GM18511 (cell line): Measurements from ENCODE around the gene SPOCK1.
A peak's percentile ranks its signal among the peaks of the same experiment; 100 is the strongest.
"Not testable (repeated sequence)": the region's sequence is repeated elsewhere in the genome, so short reads cannot be mapped to it uniquely, and the experiment has no call there.

Source experiments
- ATAC-seq: cut with Tn5 transposase; IDR thresholded peaks from one replicate; pipeline ENCODE4 v1.9.1; 2021; ENCODE audit warnings: mild to moderate bottlenecking, moderate library complexity; ENCODE audit not compliant: unreplicated experiment

SPOCK1 gene

DNA sequence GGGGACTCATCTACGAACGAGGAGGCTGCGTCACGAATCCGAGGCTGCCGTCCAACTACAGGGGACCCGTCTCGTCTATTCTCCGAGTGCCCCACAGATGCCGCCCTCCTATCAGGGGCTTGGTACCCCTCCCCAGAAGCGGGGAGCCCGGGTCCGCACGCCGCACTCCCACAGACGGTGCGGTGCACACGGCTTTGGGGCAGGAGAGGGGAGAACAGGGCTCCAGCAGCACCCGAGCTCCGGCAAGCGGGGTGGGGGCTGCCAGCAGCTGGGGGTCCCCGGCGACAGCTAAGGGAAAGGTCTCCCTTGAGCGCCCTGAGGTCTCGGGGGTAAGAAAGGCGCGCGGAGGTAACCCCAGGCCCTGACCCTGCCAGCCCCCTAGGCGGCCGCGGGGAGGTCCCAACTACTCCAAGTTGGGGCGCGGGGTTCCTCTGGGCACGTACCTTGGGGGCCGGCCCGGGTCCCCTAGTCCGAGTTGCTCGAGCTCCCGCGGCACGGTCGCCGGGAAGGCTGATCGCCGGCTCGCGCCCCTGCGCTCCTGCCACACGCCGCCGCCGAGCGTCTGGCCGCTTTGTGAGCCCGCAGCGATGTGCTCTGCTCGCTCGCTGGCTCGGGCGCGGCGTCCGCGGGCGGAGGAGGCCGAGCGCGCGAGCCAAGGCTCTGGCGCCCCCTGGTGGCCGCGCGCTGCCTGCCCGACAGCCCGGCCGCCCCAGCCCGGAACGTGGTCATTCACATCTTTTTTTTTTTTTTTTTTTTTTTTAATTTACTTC is at the start of gene SPOCK1:
TSS of gene SPOCK1 (minus strand) at position 591 of the 770 bp plus-strand sequence.
- ATAC-seq = peak; percentile 95

DNA sequence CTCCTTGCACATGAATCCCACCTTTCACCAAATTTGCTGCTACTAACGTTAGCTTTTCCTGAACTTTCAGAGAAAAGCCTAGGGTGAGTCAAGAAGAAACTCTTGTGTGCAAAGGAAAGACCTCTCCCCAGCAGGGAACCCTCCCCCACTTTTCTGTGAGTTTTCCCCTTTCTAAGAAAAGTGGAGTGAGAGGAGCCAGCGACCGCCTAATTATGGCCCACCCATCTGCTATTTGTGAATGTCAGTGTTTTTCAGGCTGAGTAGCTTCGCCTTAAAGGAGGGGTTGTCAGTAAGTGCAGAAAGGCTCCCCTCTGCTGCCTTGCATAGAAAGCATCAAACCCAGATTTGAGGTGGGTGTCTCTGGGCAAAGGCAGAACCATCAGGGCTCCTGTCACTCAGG is 46.8 kb upstream of the SPOCK1 start:
- no peak for ATAC-seq

DNA sequence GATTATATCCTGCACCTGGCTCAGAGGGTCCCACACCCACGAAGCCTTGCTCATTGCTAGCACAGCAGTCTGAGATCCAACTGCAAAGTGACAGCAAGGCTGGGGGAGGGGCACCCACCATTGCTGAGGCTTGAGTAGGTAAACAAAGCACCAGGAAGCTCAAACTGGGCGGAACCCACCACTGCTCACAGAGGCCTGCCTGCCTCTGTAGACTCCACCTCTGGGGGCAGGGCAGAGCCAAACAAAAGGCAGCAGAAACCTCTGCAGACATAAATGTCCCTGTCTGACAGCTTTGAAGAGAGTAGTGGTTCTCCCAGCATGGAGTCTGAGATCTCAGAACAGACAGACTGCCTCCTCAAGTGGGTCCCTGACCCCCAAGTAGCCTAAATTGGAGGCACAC is 36.3 kb upstream of the SPOCK1 start:
- not testable (repeated sequence) for ATAC-seq

DNA sequence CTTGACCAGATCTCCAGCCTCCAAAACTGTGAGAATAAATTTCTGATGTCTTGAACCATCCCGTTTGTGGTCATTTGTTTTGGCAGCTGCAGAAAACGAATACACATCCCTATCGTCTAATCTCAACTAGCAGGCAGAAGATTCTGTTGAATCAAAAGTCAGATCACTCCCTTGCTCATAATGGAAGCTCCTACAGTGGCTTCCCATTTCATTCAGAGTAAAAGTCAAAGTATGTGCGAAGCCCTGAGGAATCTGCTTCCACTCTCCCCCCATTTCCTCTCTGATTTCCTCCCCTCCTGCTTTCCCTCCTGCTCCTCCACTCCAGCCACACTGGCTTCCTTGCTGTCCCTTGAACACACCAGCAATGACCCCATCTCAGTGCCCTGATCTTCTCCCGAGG is 34.8 kb upstream of the SPOCK1 start:
- no peak for ATAC-seq

DNA sequence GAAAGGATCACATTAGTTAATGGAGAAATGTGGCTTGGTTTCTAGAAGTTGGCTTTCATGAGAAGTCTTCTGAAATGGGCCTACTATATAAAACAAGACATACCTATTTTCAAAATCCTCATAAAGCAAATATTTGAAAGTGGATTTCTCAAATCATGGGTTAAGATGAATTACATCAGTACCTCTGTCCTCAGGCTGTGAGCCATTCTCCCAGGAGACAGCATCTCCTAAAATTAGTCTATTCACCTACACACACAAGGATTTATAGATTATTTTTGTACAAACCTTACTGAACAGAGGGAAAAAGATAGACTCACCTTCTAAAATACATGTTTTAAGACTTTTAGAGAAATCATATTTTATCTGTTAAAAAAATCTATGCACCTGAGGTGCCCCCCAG is 32.1 kb upstream of the SPOCK1 start:
- no peak for ATAC-seq

DNA sequence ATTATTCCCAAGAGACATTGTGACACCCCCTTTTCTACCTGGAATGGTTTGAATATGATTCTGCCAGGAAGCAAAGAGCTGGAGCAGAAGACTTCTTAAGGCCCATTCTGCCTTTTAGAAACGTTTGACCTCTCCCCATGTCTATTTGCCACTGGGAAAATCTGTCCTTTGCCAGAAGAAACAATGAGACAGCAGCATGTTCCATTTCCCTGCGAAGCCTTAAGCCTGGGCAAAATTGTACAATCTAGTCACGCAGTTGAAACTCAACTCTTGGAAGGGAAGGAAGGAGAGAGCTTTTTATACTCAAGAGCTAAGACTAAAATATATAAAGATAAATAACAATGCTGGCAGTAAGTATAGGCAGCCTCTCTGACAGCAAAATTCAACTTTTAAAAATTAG is 22.1 kb upstream of the SPOCK1 start:
- ATAC-seq = no peak

DNA sequence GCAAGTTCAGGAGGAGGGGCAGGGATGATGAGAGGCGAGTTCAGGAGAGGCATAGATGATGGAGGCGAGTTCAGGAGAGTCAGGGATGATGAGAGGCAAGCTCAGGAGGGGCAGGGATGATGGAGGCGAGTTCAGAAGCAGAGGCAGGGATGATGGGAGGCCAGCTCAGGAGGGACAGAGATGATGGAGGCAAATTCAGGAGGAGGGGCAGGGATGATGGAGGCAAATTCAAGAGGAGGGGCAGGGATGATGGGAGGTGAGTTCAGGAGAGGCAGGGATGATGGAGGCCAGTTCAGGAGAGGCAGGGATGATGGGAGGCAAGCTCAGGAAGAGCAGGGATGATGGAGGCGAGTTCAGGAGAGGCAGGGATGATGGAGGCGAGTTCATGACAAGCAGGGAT is 17.8 kb upstream of the SPOCK1 start:
- no peak for ATAC-seq

DNA sequence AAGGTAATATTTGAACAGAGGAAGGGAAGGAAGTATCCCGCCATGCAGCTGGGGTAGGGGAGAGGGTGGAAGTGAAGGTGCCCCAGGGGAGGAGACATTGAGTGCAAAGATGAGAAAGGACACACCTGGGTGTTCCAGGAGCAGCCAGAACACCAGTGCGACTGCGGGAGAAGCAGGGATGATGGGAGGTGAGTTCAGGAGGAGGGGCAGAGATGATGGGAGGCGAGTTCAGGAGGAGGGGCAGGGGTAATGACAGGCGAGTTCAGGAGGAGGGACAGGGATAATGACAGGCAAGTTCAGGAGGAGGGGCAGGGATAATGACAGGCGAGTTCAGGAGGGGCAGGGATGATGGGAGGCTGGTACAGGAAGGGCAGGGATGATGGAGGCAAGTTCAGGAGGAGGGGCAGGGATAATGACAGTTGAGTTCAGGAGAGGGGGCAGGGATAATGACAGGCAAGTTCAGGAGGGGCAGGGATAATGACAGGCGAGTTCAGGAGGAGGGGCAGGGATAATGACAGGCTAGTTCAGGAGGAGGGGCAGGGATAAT is 17.2 kb upstream of the SPOCK1 start:
- no peak for ATAC-seq

DNA sequence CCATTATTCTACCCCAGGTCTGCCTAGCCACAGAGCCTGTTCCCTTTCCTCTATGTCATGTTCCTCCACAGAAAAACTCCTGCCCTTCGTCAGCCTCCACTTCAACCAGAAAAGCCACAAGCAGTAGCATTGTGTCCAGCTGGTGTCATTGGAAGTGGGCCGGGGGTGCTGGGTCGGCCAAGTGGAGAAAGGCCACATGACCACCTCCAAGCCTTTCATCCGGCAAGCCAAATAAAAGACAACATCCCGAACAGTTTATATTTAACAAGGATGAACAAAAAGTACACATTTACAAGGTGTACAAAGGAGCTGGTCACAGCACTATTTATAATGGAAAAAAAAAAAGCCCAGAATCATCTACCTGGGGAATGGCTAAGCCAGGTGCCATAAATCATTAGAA is 16.1 kb upstream of the SPOCK1 start:
- no peak for ATAC-seq

DNA sequence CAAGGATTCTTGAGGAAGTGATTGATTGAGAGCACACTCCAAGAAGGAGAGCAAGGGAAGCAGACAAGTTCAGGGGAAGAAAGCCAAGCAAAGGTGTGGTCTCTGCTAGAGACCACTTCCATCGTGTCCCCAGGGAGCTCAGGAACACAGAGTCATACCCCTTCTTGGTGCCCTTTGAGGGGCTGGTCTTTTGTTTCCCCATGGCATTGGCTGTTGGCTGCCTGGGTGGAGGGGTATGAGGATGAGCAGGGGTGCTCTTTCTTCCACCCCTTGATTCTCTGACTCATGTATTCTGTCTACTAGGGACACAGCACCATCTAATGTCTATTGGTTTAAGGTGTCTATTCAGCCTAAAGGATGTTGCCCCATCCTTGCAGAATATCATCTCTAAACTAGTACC is 11.5 kb upstream of the SPOCK1 start:
- no peak for ATAC-seq

DNA sequence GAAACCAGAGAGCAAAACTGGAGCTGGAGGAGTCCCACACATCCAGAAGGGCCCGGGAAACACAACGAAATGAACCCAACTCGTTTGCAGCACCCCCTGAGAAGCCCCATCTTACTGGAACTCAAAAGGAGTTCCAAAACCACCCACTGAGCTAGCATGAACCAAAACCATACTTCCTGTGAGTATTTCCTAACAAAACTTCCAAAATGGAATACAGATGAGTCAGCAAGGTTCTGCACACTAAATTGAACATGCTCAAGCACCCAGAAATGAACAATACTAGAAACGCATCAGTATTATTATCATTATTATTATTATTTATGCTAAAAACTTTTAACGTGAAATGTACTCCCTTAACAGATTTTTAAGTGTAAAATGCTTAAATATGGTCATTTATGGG is 8.0 kb upstream of the SPOCK1 start:
- ATAC-seq = no peak

DNA sequence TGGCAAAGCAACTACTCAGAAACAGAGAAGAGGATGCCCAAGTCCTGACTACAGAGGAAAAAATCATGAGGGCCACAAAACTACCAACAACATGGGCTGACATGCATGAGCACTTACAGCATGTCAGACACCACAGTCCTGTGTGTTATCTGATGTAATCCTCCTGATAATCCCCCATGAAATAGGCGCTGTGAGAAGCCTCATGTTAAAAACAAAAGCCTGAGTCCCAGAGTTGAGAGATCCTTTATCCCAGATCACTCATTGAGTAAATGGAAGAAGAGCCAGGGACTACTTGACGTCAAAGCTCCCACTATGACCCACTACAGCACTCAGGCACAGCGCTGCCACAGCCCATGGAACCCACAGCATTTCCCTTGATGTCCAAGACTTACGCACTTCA is 7.2 kb upstream of the SPOCK1 start:
- no peak for ATAC-seq

DNA sequence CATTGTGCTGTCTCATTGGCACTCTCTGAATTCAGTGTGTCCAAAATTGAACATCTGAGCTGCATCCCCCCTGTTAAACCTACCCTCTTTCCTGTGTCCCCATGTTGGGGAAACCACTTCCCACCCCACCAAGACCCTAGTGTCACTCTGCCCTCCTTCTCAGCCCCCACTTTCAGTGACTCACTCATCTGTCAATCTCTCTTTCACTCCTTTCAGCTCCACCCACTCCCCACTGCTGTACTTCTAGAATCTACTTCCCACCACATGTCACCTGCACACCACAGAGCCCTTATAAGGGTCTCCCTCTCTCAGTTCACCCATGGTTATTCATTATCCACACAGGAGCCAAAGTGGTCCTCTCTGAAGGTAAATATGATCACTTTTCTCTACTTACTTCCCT is 5.8 kb upstream of the SPOCK1 start:
- ATAC-seq = no peak

DNA sequence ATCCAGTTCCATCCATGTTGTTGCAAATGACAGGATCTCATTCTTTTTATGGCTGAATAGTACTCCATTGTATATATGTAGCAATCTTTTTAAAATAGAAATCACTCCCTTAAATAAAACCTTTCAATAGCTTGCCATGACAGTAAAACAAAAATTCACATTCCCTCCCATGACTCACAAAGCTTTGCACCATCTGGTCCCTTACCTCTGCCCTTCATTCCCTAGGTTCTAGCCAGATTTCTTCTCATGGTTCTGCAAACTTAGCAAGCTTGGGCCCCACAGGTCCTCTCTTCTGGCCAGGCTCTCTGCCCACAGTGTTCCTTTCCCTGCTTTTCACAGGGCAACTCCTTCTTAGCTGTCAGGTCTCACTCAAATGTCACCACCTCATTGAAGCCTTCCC is 4.3 kb upstream of the SPOCK1 start:
- ATAC-seq = no peak

DNA sequence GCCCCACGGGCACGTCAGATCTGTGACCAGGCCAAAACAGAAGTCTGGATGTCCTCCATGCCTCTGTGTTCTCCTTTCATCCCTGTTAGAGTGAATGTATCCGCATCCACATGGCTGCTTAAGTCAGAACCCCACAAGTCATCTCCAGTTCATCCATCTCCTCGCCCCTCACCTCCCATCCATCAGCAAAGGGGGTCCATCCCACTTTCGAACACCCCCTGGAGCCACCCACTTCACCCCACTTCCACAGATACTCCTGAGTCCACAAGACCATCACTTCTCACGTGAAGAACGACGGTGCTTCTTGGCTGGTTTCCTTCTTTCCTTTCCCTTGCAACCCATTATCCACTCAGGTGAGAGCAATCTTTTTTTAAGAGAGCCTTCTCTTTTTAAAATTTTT is 3.5 kb upstream of the SPOCK1 start:
- ATAC-seq = no peak

DNA sequence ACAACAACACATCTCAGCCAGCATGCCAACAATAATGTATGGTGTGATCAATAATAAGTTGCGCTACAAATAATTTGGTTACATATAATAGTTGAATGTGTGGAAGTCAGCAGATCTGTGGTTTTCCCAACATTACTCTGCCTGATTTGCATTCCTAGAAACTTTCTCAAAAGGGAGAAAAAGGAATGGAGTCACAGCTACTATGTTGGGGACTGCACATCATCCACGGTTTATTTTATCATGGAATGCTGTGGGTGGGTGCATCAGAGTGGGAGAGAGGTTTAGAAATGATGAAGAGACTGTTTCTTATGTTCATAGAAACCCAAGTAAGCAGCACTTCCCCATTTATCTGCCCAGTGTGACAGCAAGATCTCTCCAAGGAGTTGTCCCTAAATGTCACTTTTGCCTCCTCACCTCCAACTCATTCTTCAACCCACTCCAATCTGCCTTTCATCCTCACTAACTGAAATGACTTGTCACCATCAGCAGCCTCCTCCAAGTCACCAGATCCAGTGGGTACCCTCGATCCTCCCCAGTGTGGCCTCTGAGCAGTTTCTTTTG is 2.8 kb upstream of the SPOCK1 start:
- no peak for ATAC-seq

DNA sequence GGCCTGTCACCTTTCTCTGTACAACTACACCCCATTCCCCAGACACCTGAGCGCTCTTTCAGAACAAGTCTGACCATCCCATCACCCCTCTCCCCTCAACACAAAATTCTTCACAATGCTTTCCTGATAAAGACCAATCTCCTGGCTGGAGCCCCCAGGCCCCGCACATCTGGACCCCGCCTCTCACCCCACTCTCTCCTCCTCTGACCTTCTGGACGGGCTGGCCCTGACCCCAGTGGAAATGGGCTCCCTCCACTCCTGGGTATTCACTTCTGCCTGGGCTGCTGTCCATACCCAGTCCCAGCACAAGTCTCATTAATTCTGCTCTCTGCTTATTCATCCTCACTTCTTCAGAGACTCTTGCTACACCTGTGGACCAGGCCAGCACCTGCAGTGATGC is 2.1 kb upstream of the SPOCK1 start:
- ATAC-seq = no peak

DNA sequence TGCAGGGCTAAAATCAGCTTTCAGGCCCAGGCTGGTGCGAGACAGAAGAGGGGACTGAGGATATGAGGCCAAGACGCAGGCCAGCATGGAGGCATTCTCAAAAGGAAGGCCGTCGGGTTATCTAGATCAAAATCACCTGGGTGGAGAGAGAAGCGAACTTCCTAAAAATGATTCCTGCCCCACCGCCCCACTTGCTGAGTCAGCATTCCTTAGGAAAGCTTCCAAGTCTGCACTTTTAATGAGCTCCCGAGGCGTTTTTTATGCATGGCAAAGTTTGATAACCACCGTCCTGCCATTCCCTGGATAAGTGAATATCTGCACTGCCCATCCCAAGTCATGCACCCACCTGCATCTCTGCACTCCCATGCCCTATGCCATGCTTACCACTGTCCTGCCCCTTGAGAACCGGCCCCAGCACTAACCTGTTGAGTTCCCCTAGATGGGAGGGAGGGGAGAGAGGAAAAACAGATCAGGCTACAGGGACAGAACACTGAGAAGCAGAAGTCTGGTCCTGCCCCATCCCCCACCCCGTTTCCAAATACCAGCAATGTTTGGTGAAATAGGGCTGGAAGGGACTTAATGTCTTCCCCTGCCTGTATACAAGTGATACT is 1.6 kb upstream of the SPOCK1 start:
- no peak for ATAC-seq

DNA sequence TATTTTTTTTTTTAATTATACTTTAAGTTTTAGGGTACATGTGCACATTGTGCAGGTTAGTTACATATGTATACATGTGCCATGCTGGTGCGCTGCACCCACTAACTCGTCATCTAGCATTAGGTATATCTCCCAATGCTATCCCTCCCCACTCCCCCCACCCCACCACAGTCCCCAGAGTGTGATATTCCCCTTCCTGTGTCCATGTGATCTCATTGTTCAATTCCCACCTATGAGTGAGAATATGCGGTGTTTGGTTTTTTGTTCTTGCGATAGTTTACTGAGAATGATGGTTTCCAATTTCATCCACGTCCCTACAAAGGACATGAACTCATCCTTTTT is 351 bp upstream of the SPOCK1 start:
- peak; percentile 9 for ATAC-seq

DNA sequence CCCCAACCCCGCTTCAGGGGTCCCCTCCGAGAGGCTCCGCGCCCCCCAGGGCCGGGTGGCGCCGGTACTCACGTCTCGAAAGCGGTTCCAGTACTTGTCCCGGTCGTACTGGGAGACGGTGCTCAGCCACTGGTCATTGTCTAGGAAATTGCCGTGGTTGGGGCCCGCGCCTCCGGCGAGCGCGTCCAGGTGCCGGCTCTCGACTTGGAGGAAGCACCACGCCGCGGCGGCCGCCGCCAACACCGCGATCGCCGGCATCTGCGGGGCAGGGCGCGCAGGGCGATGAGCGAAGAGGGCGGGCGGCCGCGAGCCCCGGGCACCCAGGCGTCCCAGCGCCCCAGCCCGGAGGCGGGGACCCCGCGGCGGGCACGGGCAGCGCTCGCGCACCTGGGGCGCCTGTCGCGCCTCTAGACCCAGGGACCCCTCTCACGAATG is 808 bp downstream of the SPOCK1 start:
- ATAC-seq = no peak

DNA sequence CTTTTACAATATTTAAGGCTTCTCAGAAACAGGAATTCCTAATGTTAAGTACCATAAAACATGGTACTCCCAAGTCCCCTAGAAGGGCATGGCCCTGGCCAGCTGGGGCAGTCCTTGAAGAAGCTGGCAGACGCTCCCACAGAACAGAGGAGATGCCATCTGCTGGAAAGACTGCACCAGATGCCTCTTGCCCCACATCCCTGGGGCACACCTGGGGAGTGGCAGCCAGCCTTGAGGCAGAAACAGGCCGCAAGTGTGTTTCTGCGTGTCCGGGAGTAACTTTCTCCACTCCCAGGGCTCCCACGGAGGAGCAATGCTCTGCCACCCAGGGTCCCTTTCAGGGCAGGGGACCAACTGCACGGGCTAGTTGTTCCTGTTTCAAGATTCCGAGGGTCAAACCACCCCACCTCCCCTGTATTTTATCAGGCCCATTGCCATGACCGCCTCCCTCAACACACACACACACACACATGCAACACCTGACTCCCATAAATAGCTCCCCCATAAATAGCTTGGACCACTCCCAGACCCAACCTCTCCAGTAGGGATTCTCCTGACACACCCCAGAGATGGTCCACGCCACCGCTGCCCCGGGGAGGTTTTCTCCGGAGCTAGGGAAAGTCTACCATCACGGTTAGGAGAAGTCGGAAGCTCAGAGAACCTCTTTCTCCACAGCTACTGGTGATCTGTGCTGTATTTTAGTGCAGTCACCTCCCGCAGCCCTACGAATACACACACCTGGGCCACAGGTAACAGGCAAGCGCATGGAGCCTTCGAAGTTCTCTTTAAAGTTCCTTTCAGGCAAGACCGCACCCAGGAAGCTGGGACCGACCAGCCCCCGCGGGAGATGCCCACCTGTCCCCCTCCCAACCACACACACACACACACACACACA is 1.5 kb downstream of the SPOCK1 start:
- no peak for ATAC-seq
